Measurements from ENCODE around the gene FOXO1. TPM values are rescaled to one million over a fixed set of nuclear protein-coding genes. Genes with fewer than 3 reads are reported as not detected.
A peak's percentile ranks its signal among the peaks of the same experiment; 100 is the strongest.

FOXO1 gene
- total RNA-seq, 1 experiment from 2014 or later: 37.7 TPM

- POLR2A ChIA-PET: interaction anchor here (0.6 to 2.0 kb wide), 9 partner anchors 8 to 83 kb away, joined by 3 to 7 read pairs (median 3); no protein-coding TSS in a partner anchor
- no peak for TF ChIP-seq CTCF (IDR thresholded peaks at IDR 0.05; ENCODE audit: unreplicated experiment)
- Mint-ChIP-seq H3K36me3 (ENCODE audit: insufficient read depth, unreplicated experiment) (peaks cover 91% of the 10 kb centered on the region), H3K4me3 (ENCODE audit: unreplicated experiment) (no peak overlapping the region), H3K27ac (ENCODE audit: low read depth, unreplicated experiment) (peak overlapping the region; percentile 69), H3K4me1 (ENCODE audit: insufficient read depth, unreplicated experiment) (peaks cover 69% of the 10 kb centered on the region), H3K27me3 (ENCODE audit: insufficient read depth, unreplicated experiment) (no peaks in the 10 kb centered on the region), H3K9me3 (ENCODE audit: unreplicated experiment) (no peaks in the 10 kb centered on the region)
- CTCF ChIA-PET: interaction anchor here (1.0 kb wide), 1 partner anchor 93 kb away, joined by 3 read pairs; no protein-coding TSS in a partner anchor
- BruUV-seq (replicated peaks): no TSS peak
- DNase-seq (ENCODE audit: unreplicated experiment): no peak
- intact Hi-C loops (cut with micrococcal nuclease): loop anchor here (10.0 kb wide), 1 partner anchor 525 kb away; no protein-coding TSS in a partner anchor
Observed at GRCh38 chr13:40590112-40590862, 76.2 kb downstream of the FOXO1 start.

GRCh38 chr13:40589285-40590109 lies 76.9 kb downstream of the FOXO1 start:
- no peak for TF ChIP-seq CTCF (IDR thresholded peaks at IDR 0.05; ENCODE audit: unreplicated experiment)
- Mint-ChIP-seq H3K36me3 (ENCODE audit: insufficient read depth, unreplicated experiment) (peaks cover 89% of the 10 kb centered on the region), H3K27me3 (ENCODE audit: insufficient read depth, unreplicated experiment) (no peaks in the 10 kb centered on the region), H3K4me3 (ENCODE audit: unreplicated experiment) (no peak overlapping the region), H3K4me1 (ENCODE audit: insufficient read depth, unreplicated experiment) (peaks cover 72% of the 10 kb centered on the region), H3K9me3 (ENCODE audit: unreplicated experiment) (no peaks in the 10 kb centered on the region), H3K27ac (ENCODE audit: low read depth, unreplicated experiment) (peak overlapping the region; percentile 69)
- CTCF ChIA-PET: no interaction called here
- peak; percentile 77 for DNase-seq (ENCODE audit: unreplicated experiment)
- POLR2A ChIA-PET: interaction anchor here (0.8 to 2.0 kb wide), 6 partner anchors 9 to 83 kb away, joined by 3 to 7 read pairs (median 3); no protein-coding TSS in a partner anchor
- BruUV-seq (replicated peaks): no TSS peak
- intact Hi-C loops (cut with micrococcal nuclease): loop anchor here (10.0 kb wide), 1 partner anchor 525 kb away; no protein-coding TSS in a partner anchor

GRCh38 chr13:40588101-40588500 lies 78.3 kb downstream of the FOXO1 start:
- intact Hi-C loops (cut with micrococcal nuclease): no loop called here
- peaks cover 73% of the 10 kb centered on the region for H3K4me1 Mint-ChIP-seq (ENCODE audit: insufficient read depth, unreplicated experiment)

More at GRCh38 chr13:40588101-40588500, 78.3 kb downstream of the FOXO1 start:
- Mint-ChIP-seq H3K27ac (ENCODE audit: low read depth, unreplicated experiment) (peak overlapping the region; percentile 35), H3K4me3 (ENCODE audit: unreplicated experiment) (no peak overlapping the region), H3K36me3 (ENCODE audit: insufficient read depth, unreplicated experiment) (peaks cover 89% of the 10 kb centered on the region), H3K9me3 (ENCODE audit: unreplicated experiment) (no peaks in the 10 kb centered on the region), H3K27me3 (ENCODE audit: insufficient read depth, unreplicated experiment) (no peaks in the 10 kb centered on the region)
- no peak for DNase-seq (ENCODE audit: unreplicated experiment)
- CTCF ChIA-PET: no interaction called here
- BruUV-seq (replicated peaks): no TSS peak
- POLR2A ChIA-PET: no interaction called here
- TF ChIP-seq CTCF (IDR thresholded peaks at IDR 0.05; ENCODE audit: unreplicated experiment): no peak
